Measurements from ENCODE around the gene MYO5A.

MYO5A gene

GRCh38 chr15:52283281-52283680 lies 245.4 kb downstream of the MYO5A start:
- no peak overlapping the region for H3K27ac ChIP-seq
- no peak for TF ChIP-seq CTCF (conservative IDR thresholded peaks at IDR 0.05)

GRCh38 chr15:52282418-52282817 lies 246.3 kb downstream of the MYO5A start:
- H3K27ac ChIP-seq = no peak overlapping the region
- no peak for TF ChIP-seq CTCF (conservative IDR thresholded peaks at IDR 0.05)

- TF ChIP-seq CTCF (conservative IDR thresholded peaks at IDR 0.05) = no peak
Measured at GRCh38 chr15:52281085-52282035, 247.3 kb downstream of the MYO5A start.

GRCh38 chr15:52280326-52281084 lies 248.2 kb downstream of the MYO5A start:
- H3K27ac ChIP-seq = no peak overlapping the region
- TF ChIP-seq CTCF (conservative IDR thresholded peaks at IDR 0.05) = no peak

More at GRCh38 chr15:52281085-52282035, 247.3 kb downstream of the MYO5A start:
- no peak overlapping the region for H3K27ac ChIP-seq

GRCh38 chr15:52278636-52279367 lies 249.9 kb downstream of the MYO5A start:
- TF ChIP-seq CTCF (conservative IDR thresholded peaks at IDR 0.05) = no peak
- H3K27ac ChIP-seq = no peak overlapping the region

- no peak for TF ChIP-seq CTCF (conservative IDR thresholded peaks at IDR 0.05)
Measured at GRCh38 chr15:52278135-52278534, 250.5 kb downstream of the MYO5A start.

GRCh38 chr15:52277575-52277974 lies 251.1 kb downstream of the MYO5A start:
- TF ChIP-seq CTCF (conservative IDR thresholded peaks at IDR 0.05) = no peak

More at GRCh38 chr15:52278135-52278534, 250.5 kb downstream of the MYO5A start:
- H3K27ac ChIP-seq = no peak overlapping the region

More at GRCh38 chr15:52277575-52277974, 251.1 kb downstream of the MYO5A start:
- H3K27ac ChIP-seq = no peak overlapping the region
